Hematopoietic multipotent progenitor cell treated with erythropoietin and hydrocortisone succinate and interleukin-3 and kit ligand, for 8 days (in vitro differentiated cells): Measurements from ENCODE around the gene KRTAP4-11.
A peak's percentile ranks its signal among the peaks of the same experiment; 100 is the strongest.
"Not testable (repeated sequence)": the region's sequence is repeated elsewhere in the genome, so short reads cannot be mapped to it uniquely, and the experiment has no call there.

Experiments
- DNase-seq: peaks from one replicate; pipeline ENCODE4 v3.0.0-alpha.2; 2015

KRTAP4-11 gene

DNA sequence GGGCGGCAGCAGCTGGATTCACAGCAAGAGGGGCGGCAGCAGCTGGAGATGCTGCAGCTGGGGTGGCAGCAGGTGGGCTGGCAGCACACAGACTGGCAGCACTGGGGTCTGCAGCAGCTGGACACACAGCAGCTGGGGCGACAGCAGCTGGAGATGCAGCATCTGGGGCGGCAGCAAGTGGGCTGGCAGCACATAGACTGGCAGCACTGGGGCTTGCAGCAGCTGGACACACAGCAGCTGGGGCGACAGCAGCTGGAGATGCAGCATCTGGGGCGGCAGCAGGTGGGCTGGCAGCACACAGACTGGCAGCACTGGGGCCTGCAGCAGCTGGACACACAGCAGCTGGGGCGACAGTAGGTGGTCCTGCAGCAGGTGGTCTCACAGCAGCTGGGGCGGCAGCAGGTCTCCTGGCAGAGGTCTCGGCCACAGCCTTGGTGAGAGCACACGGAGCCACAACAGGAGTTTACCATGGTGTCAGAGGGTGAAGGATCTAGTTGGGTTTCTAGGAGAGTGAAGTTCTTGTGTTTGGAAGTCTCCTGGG lies at the start of gene KRTAP4-11:
KRTAP4-11 (minus strand) TSS at position 528 of the 541 bp plus-strand sequence; CDS start at position 470, 58 bp downstream.
- DNase-seq = not testable (repeated sequence)

DNA sequence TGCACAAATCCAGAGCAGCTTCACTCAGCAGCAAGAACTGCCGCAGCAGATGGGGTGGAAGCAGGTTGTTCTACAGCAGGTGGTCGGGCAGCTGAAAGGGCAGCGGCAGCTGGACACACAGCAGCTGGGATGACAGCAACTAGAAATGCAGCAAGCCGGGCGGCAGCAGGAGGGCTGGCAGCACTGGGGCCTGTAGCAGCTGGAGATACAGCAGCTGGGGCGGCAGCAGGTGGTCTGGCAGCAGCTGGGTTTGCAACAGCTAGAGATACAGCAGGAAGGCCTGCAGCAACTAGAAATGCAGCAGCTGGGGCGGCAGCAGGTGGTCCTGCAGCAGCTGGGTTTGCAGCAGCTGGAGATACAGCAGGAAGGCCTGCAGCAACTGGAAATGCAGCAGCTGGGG lies 49.4 kb upstream of the KRTAP4-11 start:
- DNase-seq = no peak

DNA sequence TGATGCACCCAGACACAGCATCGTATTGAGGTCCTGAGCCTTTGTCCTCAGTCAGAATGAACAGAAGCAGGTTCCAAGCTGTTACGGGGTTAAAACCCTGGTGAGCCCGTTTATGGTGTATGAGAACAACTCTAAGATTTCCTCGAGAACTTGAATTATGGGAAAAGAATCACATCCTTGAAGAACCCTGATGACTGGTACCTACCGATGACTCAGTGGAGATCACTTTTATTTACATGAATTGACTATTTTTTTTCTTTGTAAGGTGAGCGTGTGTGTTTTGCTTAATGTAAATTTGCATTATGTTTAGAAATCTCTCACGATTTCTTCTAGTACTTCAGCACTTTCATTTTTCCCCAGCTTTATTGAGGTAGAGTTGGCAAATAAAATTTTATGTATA lies 45.7 kb upstream of the KRTAP4-11 start:
- no peak for DNase-seq

DNA sequence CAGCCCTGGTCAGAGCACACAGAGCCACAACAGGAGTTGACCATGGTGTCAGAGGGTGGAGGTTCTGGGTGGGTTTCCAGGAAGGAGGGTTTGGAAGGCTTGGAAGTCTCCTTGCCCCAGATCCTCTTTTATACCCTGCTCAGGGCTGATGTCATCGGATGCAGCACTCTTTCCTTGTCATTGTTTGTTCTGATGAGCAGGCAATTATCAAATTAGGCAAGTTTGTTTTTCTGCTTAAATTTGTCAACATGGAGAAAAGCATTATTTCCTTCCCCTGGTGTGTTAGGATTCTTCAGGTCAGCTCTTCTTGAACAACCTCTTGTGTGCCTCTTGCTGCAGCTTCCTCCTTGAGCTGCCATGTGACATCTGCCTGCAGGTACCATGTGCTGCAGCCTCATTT lies 42.5 kb upstream of the KRTAP4-11 start, which contains the start of gene KRTAP4-4:
KRTAP4-4 (minus strand) TSS at position 101 of the 400 bp plus-strand sequence; CDS start at position 44, 57 bp downstream.
- DNase-seq = no peak

DNA sequence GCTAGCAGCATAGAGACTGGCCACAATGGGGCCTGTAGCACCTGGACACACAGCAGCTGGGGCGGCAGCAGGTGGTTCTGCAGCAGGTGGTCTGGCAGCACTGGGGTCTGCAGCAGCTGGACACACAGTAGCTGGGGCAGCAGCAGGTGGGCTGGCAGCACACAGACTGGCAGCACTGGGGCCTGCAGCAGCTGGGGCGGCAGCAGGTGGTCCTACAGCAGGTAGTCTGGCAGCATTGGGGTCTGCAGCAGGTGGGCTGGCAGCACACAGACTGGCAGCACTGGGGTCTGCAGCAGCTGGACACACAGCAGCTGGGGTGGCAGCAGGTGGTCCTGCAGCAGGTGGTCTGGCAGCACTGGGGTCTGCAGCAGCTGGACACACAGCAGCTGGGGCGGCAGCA lies 42.0 kb upstream of the KRTAP4-11 start:
- not testable (repeated sequence) for DNase-seq

DNA sequence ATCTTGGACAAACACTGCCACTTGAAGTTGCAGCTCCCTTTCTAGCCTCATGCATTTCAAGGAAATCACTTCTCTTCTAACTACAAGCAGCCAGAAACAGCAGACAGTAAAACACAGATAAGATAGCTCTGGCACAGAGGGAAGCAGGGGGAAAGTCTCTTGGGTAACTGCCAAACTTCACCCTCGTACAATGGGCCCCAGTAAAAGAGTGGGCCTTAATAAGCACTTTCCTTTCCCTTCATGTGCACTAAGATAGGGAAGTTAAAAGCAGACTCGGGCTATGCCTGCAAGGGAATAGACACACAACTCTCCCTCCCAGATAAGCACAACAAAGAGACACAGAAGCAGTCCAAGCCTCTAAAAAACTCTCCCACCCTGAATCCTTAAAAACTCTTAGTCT lies 35.7 kb upstream of the KRTAP4-11 start:
- peak; percentile 63 for DNase-seq

DNA sequence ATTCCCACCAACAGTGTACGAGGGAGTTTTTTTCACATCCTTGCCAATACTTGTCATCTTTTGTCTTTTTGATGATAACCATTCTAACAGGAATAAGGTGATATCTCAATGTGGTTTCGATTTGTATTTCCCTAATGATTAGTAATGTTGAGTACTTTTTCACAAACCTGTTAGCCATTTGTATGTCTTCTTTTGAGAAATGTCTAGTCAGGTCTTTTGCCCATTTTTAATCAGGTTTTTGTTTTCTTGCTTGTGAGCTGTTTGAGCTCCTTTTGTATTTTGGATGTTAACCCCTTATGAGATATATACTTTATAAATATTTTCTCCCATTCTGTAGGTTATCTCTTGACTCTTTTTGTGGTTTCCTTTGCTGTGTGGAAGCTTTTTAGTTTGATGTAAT lies 33.4 kb upstream of the KRTAP4-11 start:
- no peak for DNase-seq

DNA sequence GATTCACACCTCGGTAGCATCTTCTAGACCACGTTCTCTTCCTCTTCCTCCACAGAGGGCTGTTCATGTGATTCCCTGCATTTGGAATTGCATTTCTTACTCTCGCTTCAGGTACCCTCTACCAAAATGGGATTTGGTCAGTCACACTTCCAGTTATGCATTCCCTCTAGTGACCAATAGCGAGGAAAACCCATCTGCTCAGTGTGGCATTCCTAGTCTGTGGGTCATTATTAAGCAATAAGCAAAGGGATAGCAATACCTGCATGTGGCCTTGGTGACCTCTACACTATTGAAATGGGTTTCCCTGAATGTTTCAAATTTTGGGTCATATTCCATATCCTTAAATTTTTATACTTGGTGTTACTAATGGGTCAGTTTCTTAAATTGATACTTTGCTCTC lies 31.9 kb upstream of the KRTAP4-11 start:
- DNase-seq = no peak

DNA sequence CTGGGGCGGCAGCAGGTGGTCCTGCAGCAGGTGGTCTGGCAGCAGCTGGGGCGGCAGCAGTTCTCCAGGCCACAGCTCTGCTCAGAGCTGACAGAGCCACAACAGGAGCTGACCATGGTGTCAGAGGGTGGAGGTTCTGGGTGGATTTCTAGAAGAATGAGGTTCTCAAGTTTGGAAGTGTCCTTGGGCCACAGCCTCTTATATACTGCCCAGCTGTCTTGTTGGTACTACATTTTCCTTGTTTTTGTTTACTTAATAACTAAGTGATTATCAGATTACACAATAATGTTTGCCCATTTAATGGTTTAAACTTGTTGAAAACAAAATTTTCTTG lies 31.4 kb upstream of the KRTAP4-11 start, which contains the start of gene KRTAP4-5:
KRTAP4-5 (minus strand) TSS at position 174 of the 334 bp plus-strand sequence; CDS start at position 116, 58 bp downstream.
- DNase-seq = no peak

DNA sequence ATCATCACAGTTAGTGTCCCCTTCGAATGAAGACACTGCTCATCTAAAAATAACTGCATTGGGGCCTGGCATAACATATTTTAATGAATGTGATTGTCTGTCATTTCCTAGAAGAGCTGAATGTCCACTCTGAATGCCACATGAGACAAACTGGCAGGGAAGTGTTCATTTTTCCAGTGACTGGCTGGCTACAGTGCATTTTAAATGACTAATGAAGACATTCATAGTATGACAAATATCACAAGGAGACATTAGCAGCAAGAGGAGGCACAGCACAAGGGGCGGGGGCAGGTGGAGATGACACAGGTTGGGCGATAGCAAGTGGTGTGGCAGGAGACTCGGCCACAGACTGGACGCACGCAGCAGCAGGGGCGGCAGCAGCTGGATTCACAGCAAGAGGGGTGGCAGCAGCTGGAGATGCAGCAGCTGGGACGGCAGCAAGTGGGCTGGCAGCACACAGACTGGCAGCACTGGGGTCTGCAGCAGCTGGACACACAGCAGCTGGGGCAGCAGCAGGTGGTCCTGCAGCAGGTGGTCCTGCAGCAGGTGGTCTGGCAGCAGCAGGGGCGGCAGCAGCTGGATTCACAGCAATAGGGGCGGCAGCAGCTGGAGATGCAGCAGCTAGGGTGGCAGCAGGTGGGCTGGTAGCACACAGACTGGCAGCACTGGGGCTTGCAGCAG lies 30.9 kb upstream of the KRTAP4-11 start:
- not testable (repeated sequence) for DNase-seq

DNA sequence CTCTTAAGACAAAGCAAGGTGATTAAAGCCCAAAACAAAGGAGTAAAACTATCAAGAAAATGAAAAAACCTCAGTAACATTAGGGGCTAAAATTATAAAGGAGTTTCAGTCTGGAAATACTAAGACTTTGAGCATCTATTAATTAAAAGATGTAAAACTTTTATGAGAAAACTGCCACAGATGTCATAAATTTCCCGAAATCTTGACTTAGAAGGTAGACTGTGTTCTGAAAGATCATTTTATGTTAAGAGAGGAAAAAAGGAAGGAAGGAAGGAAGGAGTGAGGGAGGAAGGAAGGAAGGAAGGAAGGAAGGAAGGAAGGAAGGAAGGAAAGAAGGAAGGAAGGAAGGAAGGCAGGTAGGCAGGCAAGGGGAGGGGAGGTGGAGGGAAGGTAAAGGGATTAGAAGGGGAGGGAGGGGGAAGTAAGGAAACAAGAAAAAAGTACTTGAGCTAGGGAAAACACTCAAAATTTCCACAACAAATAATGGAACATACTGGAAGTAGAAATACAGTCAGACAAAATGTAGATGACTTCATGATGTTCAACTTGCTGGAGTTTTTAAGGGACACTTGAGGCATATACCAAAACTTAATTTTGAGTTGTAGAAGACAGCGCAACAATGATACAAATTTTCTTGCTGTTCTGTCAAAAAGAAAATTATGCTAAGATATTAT lies 29.5 kb upstream of the KRTAP4-11 start:
- no peak for DNase-seq

DNA sequence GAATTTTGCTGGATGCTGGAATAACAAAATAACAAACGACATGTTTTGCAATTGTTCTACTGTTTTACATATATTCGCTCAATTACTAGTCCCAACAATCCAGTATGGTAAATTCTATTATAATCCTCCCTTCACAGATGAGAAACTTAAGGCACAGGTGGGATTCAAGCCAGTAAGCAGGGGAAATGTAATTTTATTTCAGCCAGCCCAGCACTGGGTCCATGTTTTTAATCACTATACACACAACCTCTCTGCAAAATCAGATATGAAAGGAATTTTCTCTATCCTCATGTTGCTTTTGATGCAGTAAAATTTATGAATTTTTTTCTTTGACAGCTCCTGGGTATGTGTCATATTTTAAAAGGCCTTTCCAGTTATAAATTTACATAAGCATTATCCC lies 27.1 kb upstream of the KRTAP4-11 start:
- DNase-seq = no peak

DNA sequence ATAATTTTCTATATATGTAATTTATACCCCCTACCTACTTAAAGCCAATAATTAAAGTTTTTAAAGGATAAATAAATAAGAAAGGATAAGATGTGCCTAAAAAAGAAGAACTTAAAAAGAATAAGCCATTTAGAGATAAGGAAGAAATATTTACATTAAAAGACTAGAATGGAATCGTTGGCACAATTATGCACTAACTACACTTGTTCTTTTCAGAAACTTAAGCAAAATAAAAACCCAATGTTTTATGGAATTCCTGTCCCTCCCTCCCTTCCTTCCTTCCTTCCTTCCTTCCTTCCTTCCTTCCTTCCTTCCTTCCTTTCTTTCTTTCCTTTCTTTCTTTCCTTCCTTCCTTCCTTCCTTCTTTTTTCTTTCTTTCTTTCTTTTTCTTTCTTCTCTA lies 26.7 kb upstream of the KRTAP4-11 start:
- no peak for DNase-seq

DNA sequence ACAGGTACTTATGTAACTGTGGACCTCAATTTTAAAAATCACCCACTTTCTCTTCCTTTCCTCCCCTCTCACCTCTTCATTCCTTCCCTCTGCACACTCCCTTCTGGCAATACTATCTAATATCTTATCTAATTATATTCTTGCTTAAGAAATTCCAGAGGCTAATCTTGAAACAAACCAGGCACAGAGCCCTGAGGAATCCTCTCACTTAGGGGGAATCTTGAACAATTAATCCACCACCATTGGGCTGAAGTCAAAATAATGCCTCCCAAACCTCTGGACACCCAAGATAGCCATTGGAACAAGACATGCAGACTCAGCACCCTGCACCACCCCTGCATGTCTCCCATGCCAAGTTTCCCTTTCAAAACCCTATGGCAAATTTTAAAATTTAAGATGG lies 23.2 kb upstream of the KRTAP4-11 start:
- DNase-seq = no peak

DNA sequence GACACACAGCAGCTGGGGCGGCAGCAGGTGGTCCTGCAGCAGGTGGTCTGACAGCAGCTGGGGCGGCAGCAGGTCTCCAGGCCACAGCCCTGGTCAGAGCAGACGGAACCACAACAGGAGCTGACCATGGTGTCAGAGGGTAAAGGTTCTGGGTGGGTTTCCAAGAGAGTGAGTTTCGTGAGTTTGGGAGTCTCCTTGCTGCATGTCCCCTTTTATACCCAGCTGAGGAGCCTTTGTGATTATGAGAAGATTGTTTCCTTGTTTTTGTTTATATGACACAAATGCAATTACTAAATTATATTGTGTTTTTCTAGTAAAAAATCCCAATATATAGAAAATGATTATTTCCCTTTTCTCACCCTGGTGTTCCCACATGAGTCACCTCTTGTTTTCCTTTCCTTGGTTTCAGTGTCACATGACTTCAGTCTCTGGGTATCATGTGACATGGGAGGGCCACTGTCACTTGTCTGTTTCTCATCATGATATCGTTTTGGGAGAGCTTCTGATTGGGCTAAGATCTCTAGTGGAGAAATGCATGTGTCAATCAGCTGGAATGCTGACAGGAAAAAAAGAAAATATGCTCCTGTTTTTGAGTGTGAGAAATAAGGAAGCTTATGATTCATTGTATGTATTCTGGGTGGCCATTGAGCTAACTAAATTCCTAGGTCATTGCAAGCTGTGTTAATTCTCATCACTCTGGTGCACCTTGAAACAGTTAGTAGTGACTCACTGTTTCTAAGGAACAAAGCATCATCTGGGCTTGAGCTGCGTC lies 22.4 kb upstream of the KRTAP4-11 start, which contains the start of gene KRTAP4-6:
KRTAP4-6 (minus strand) TSS at position 185 of the 772 bp plus-strand sequence; CDS start at position 128, 57 bp downstream.
- no peak for DNase-seq

DNA sequence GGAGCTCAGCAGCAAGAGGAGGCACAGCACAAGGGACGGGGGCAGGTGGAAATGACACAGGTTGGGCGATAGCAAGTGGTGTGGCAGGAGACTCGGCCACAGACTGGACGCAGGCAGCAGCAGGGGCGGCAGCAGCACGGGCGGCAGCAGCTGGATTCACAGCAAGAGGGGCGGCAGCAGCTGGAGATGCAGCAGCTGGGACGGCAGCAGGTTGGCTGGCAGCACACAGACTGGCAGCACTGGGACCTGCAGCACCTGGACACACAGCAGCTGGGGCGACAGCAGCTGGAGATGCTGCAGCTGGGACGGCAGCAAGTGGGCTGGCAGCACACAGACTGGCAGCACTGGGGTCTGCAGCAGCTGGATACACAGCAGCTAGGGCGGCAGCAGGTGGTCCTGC lies 21.7 kb upstream of the KRTAP4-11 start:
- DNase-seq = not testable (repeated sequence)

DNA sequence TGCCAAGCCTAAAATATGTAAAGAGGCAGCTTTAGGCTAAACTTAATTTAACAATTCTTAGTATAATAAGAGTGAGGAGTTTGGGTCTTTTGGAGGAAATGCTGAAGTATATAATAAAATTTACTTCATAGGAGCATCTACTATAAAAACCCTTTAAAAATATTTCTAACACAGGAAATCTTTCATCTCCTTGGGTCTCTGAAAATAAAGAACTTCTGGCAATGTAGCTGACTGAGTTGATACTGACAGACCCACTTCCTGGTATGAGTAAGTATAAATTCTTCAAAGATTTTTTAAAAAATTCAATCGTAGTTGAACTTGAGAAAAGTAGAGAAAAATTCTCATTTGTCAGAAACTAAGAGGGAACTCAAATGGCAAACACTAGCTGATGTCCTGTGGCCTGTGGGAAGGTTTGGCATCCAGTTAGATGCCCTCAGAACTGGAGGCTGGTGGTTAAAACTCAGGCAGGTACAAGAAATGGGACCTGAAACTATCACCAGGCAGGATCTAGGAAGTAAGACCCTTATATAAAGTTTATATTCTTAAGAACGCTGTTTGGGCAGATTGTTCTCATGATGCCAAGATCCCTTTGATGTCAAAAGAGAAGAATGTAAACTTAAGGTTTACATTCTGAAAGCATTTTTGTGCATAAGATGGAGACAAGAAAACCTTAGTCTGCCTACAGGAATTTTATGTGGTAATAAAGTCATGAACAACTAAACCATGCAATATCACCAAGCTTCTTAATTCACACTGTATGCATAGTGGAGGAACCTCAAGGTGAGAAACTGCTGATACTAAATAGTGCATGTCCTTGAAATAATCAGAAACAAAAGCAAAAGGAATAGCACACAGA lies 15.9 kb upstream of the KRTAP4-11 start:
- DNase-seq = no peak

DNA sequence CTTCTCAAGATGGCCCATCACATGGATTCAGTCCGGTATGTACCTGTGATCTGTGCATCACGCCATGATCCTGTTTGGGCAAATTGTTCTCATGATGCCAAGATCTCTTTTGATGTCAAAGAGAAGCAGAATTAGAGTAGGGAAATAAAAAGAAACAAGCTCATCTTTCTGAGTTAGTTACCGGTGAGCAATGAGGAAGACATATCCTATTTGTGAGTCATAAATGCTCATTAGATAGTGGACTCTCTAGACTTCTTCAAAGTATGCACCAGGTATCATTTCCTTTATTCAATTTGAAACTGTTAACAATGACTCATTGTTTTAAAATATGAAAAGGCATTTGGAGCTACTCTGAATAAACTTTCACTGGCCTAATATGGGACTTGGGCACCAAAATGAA lies 13.8 kb upstream of the KRTAP4-11 start:
- DNase-seq = no peak

DNA sequence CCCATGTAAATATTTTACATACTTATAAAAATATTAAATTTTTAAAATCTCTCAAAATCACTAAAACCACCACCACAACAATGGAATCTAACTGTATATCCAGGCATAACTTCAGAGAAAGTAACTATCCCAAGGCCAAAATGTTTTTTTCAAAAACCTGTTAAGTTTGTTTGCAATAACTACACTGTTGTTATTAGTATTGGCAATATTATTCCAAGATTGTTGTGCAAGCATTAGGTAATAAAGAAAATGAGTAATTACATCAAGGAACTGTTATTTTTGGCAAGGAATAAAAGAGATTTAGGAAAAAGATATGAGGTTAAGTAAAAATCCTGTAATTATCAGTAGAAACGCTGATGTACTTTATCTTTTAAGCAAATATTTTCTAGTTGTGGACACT lies 9.2 kb upstream of the KRTAP4-11 start:
- no peak for DNase-seq

DNA sequence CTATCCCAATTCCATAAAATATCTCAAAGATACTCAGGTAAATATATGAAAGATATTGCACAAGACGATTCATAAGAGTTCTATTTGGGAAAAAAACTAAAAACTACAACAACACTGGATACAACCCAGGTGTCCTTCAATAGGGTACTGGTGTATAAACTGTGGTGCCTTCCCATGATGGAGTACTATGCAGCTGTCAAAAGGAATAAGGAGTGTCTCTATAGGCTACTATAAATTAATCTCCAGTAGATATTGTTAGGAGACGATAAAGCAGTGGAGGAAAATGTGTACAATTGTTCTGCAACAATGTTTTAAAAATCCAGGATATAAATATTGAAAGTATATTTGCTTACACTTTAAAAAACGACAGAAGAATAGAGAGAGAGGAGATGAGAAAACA lies 8.2 kb upstream of the KRTAP4-11 start:
- DNase-seq = no peak

DNA sequence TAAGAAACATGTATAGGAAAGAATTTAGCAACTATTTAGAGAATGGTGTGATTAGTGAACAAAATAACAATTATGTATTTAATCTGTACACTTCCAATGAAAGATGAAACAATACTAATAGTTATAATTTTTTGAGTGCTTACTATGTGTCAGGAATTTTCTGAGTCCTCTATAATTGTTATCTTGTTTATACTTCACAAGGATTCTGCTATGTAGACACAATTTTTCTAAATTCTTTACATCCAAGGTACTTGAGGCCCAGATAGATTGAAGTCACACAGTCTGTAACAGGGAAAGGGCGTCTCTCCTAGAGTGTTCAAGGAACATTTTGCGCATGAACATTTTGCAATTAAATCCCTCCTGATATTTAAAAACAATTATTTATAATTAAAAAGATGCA lies 6.9 kb upstream of the KRTAP4-11 start:
- DNase-seq = no peak

DNA sequence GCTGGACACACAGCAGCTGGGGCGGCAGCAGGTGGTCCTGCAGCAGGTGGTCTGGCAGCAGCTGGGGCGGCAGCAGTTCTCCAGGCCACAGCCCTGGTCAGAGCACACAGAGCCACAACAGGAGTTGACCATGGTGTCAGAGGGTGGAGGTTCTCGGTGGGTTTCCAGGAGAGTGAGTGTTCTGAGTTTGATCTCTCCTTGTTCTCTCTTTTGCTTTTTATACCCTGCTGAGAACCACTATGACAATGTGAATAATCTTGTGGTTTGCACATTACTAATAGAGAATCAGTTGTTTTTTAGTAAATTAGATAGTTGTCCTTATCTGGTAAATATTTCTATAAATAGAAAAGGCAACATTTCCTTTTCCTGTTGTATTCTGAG lies 5.8 kb upstream of the KRTAP4-11 start, which contains the start of gene KRTAP4-12:
KRTAP4-12 (minus strand) TSS at position 192 of the 381 bp plus-strand sequence; CDS start at position 132, 60 bp downstream.
- not testable (repeated sequence) for DNase-seq
